GM12891 (cell line): Measurements from ENCODE around the gene HSD17B8.

Experiments used
- DNase-seq: peaks from one replicate; pipeline ENCODE4 v3.0.0; 2011; ENCODE audit warnings: low spot score; ENCODE audit not compliant: insufficient read length
- FAIRE-seq: peaks from 2 replicates; lab custom pipeline; 2011; peaks lifted over from hg19 to GRCh38; lab: Jason Lieb, UNC
- PAX5 ChIP-seq: IDR thresholded peaks from 2 replicates; pipeline ENCODE4 v1.6.1; 2011; ENCODE audit warnings: low read length, moderate library complexity, mild to moderate bottlenecking; ENCODE audit not compliant: insufficient read depth, severe bottlenecking
- POLR2A ChIP-seq: IDR thresholded peaks from 2 replicates; pipeline ENCODE4 v1.6.1; 2011; ENCODE audit warnings: low read depth, low read length, control low read depth
- POLR2AphosphoS5 ChIP-seq: IDR thresholded peaks from 2 replicates; pipeline ENCODE4 v1.6.1; 2011; ENCODE audit warnings: low read depth, low read length, control low read depth
- POU2F2 ChIP-seq: IDR thresholded peaks from 2 replicates; pipeline ENCODE4 v1.6.1; 2011; ENCODE audit warnings: low read depth, mild to moderate bottlenecking, control low read depth, low read length, moderate library complexity
- SPI1 ChIP-seq: IDR thresholded peaks from 2 replicates; pipeline ENCODE4 v1.6.1; 2011; ENCODE audit warnings: low read depth, low read length, control low read depth
- TAF1 ChIP-seq: IDR thresholded peaks from 2 replicates; pipeline ENCODE4 v1.6.1; 2011; ENCODE audit warnings: low read depth, low read length, control low read depth

The HSD17B8 gene

GRCh38 chr6:33178755-33179475, 25.5 kb upstream of the HSD17B8 start:
- DNase-seq (no peak), FAIRE-seq (no peak)
- no peak for TF ChIP-seq TAF1
- TF ChIP-seq POLR2A: no peak
- no peak for TF ChIP-seq POU2F2
- TF ChIP-seq POLR2AphosphoS5: no peak
- no peak for TF ChIP-seq SPI1
- TF ChIP-seq PAX5: no peak

- DNase-seq: no peak
- no peak for FAIRE-seq
- TF ChIP-seq PAX5: no peak
- no peak for TF ChIP-seq TAF1
- TF ChIP-seq POLR2A: no peak
- TF ChIP-seq POU2F2: no peak
- TF ChIP-seq SPI1: no peak
- TF ChIP-seq POLR2AphosphoS5: no peak
Measured at GRCh38 chr6:33181141-33181540, 23.3 kb upstream of the HSD17B8 start.

GRCh38 chr6:33183071-33183683, 21.3 kb upstream of the HSD17B8 start:
- TF ChIP-seq PAX5 (no peak), POU2F2 (no peak), POLR2A (no peak), TAF1 (no peak), SPI1 (peak; percentile 63; the same call in 1 of the 2 replicates), POLR2AphosphoS5 (no peak)
- DNase-seq (no peak), FAIRE-seq (peak; percentile 59)

- DNase-seq (no peak), FAIRE-seq (no peak)
- no peak for TF ChIP-seq POLR2A
Measured at GRCh38 chr6:33185190-33185589, 19.3 kb upstream of the HSD17B8 start.

- TF ChIP-seq POLR2AphosphoS5 (no peak), POU2F2 (no peak), TAF1 (no peak), PAX5 (no peak), POLR2A (no peak), SPI1 (no peak)
- no peak for DNase-seq
- FAIRE-seq: no peak
Measured at GRCh38 chr6:33185654-33186187, 18.7 kb upstream of the HSD17B8 start.

GRCh38 chr6:33187809-33188208, 16.6 kb upstream of the HSD17B8 start:
- TF ChIP-seq POU2F2 (no peak), POLR2AphosphoS5 (no peak), POLR2A (no peak), SPI1 (no peak)
- no peak for FAIRE-seq
- no peak for DNase-seq

- FAIRE-seq: no peak
- no peak for DNase-seq
- TF ChIP-seq POLR2A (no peak), POLR2AphosphoS5 (no peak), SPI1 (no peak), PAX5 (no peak), TAF1 (no peak)
Measured at GRCh38 chr6:33189164-33189563, 15.3 kb upstream of the HSD17B8 start.

- TF ChIP-seq SPI1 (no peak), POLR2A (no peak), POU2F2 (no peak), TAF1 (no peak), POLR2AphosphoS5 (no peak), PAX5 (no peak)
- FAIRE-seq (no peak), DNase-seq (no peak)
Measured at GRCh38 chr6:33189625-33190448, 14.6 kb upstream of the HSD17B8 start.

GRCh38 chr6:33190504-33191107, 13.8 kb upstream of the HSD17B8 start:
- no peak for TF ChIP-seq TAF1
- no peak for TF ChIP-seq POLR2A
- TF ChIP-seq POLR2AphosphoS5: no peak
- TF ChIP-seq PAX5: no peak
- TF ChIP-seq POU2F2: no peak
- TF ChIP-seq SPI1: no peak
- FAIRE-seq (no peak), DNase-seq (no peak)
